Right lobe of liver (tissue), 4 donors: ENCODE results near the gene SELENOT.

Source experiments
- CTCF ChIP-seq, 4 donors: fragments of 200-600 bp in 3 of 4; fragments of 450-650 bp in 1 of 4; IDR thresholded peaks; one replicate each; pipeline versions ENCODE4 v1.5.1 to v1.8.0; 2016 to 2022; ENCODE audit warnings: antibody characterized with exemption in 4 of 4, mild to moderate bottlenecking in 2 of 4
- POLR2A ChIP-seq: fragments of 450-650 bp; IDR thresholded peaks from one replicate; pipeline ENCODE4 v1.6.1; 2017; ENCODE audit warnings: antibody characterized with exemption, mild to moderate bottlenecking
- donor health status: DM: no; HTN: no; CAD: no.
- donor health status: DM: no; HTN: no; CAD: no.
- donor health status: DM: no; HTN: yes; CAD: no.

DNA sequence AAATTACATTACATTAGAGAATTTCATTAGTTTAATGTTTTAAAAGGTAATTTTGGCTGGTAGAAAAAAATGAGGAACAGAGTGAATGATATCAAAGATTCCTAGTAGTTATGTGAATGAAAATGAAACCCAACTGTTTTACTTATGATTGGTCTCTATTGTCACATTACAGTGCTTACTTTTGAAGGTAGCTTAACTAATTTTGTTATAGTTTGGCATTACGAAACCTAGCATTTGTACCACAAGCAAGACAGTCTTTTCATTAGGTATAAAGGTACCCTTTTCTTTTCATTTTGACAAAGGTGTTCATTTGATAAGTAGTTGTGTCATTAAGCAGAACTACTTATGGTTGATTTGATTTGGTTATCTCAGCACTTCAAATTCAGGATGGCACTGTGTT, 6.9 kb downstream of the SELENOT start:
- TF ChIP-seq POLR2A (no peak), CTCF (IDR thresholded peaks at IDR 0.05) (no peak)
